Nephron (organoid): ENCODE results near the gene STRN4.

Experiments
- H3K27ac Mint-ChIP-seq, 3 experiments: 2 replicates each; pipeline ENCODE4 v1.8.0; 2020; ENCODE audit warnings: mixed read lengths in 3 of 3, mild to moderate bottlenecking in 2 of 3, moderate library complexity in 1 of 3
- H3K27me3 Mint-ChIP-seq: 2 replicates; pipeline ENCODE4 v1.8.0; 2021; ENCODE audit warnings: low read depth, mild to moderate bottlenecking, moderate library complexity, mixed read lengths
- H3K36me3 Mint-ChIP-seq: 2 replicates; pipeline ENCODE4 v1.8.0; 2020; ENCODE audit warnings: low read depth, mixed read lengths
- H3K4me1 Mint-ChIP-seq: 2 replicates; pipeline ENCODE4 v1.8.0; 2020; ENCODE audit warnings: mixed read lengths
- H3K4me3 Mint-ChIP-seq, 3 experiments: 2 replicates each; pipeline ENCODE4 v1.8.0; 2020; ENCODE audit warnings: mild to moderate bottlenecking in 3 of 3, mixed read lengths in 3 of 3, moderate library complexity in 2 of 3
- H3K9me3 Mint-ChIP-seq: 2 replicates; pipeline ENCODE4 v1.8.0; 2020; ENCODE audit warnings: mixed read lengths
- TF ChIP-seq, protein P1 (sequence below), 3 experiments: fragments of 200-600 bp; sonication (generic); IDR thresholded peaks; one replicate each; pipeline ENCODE4 v1.5.0; 2021; ENCODE audit warnings: antibody characterized with exemption in 3 of 3; ENCODE audit not compliant: unreplicated experiment in 3 of 3

Gene STRN4

DNA sequence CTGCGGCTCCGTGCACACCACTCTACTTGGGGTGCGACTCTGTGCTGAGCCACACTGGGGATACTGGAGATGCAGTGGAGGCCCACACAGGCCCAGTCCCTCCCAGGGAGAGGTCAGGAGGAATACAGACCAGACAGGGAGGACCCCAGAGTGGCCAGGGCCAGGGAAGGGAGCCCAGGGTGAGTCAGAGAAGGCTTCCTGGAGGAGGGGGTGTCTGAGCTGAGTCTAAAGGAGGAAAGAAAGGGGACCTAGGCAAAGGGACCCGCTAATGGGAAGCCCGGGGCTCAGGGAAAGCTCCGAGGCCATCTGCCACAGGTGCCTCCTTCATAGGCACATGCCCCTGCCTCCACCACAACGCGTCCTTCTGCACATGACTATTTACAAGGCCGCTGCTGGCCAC, 16.1 kb downstream of the STRN4 start:
- Mint-ChIP-seq H3K4me3 (no peak overlapping the region), H3K27ac (no peak overlapping the region), H3K27me3 (no peaks in the 10 kb centered on the region), H3K36me3 (peaks cover 54% of the 10 kb centered on the region), H3K9me3 (no peaks in the 10 kb centered on the region), H3K4me1 (peaks cover 33% of the 10 kb centered on the region)
- TF ChIP-seq, protein P1, sequence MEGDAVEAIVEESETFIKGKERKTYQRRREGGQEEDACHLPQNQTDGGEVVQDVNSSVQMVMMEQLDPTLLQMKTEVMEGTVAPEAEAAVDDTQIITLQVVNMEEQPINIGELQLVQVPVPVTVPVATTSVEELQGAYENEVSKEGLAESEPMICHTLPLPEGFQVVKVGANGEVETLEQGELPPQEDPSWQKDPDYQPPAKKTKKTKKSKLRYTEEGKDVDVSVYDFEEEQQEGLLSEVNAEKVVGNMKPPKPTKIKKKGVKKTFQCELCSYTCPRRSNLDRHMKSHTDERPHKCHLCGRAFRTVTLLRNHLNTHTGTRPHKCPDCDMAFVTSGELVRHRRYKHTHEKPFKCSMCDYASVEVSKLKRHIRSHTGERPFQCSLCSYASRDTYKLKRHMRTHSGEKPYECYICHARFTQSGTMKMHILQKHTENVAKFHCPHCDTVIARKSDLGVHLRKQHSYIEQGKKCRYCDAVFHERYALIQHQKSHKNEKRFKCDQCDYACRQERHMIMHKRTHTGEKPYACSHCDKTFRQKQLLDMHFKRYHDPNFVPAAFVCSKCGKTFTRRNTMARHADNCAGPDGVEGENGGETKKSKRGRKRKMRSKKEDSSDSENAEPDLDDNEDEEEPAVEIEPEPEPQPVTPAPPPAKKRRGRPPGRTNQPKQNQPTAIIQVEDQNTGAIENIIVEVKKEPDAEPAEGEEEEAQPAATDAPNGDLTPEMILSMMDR (IDR thresholded peaks at IDR 0.05; ENCODE audit: unreplicated experiment in 3 of 3) = no peak

GRCh38 chr19:46729696-46730095, 16.6 kb downstream of the STRN4 start:
- Mint-ChIP-seq H3K36me3 (peaks cover 54% of the 10 kb centered on the region), H3K9me3 (no peaks in the 10 kb centered on the region), H3K4me3 (no peak overlapping the region), H3K4me1 (peaks cover 33% of the 10 kb centered on the region), H3K27me3 (no peaks in the 10 kb centered on the region), H3K27ac (no peak overlapping the region)
- TF ChIP-seq, protein P1 (IDR thresholded peaks at IDR 0.05; ENCODE audit: unreplicated experiment in 3 of 3) = no peak

GRCh38 chr19:46728693-46729339, 17.4 kb downstream of the STRN4 start:
- no peaks in the 10 kb centered on the region for H3K9me3 Mint-ChIP-seq
- H3K4me3 Mint-ChIP-seq = peak overlapping the region in 1 of 3 experiments; percentile 17
- H3K36me3 Mint-ChIP-seq = peaks cover 52% of the 10 kb centered on the region
- TF ChIP-seq, protein P1 (IDR thresholded peaks at IDR 0.05; ENCODE audit: unreplicated experiment in 3 of 3) = peak; percentile 87 to 89 (median 87)
- H3K4me1 Mint-ChIP-seq = peaks cover 33% of the 10 kb centered on the region
- peak overlapping the region; percentile 66 to 83 (median 77) for H3K27ac Mint-ChIP-seq
- H3K27me3 Mint-ChIP-seq = no peaks in the 10 kb centered on the region

DNA sequence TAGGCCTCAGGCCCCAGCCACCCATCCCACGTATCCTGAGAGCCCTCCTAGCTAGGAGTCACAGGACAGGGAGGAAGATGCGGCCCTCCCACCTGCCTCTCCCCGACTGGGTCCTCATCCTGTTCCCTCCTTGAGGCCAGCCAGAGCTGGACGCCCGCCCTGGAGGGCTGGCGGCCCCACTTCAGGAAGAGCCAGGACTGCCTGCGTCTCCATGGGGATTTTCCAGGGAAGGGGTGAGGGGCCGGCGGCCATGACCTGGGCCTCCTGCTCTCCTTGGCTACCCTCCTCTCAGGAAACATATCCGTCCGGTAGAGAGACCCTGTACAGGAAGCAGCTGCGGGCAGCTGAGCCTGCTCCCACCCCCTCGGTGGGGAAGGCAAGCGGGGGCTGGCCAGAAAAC, 18.0 kb downstream of the STRN4 start:
- H3K36me3 Mint-ChIP-seq = peaks cover 51% of the 10 kb centered on the region
- H3K4me3 Mint-ChIP-seq = no peak overlapping the region
- peaks cover 33% of the 10 kb centered on the region for H3K4me1 Mint-ChIP-seq
- no peaks in the 10 kb centered on the region for H3K9me3 Mint-ChIP-seq
- no peaks in the 10 kb centered on the region for H3K27me3 Mint-ChIP-seq
- H3K27ac Mint-ChIP-seq = peak overlapping the region; percentile 66 to 83 (median 77)
- TF ChIP-seq, protein P1 (IDR thresholded peaks at IDR 0.05; ENCODE audit: unreplicated experiment in 3 of 3) = no peak

DNA sequence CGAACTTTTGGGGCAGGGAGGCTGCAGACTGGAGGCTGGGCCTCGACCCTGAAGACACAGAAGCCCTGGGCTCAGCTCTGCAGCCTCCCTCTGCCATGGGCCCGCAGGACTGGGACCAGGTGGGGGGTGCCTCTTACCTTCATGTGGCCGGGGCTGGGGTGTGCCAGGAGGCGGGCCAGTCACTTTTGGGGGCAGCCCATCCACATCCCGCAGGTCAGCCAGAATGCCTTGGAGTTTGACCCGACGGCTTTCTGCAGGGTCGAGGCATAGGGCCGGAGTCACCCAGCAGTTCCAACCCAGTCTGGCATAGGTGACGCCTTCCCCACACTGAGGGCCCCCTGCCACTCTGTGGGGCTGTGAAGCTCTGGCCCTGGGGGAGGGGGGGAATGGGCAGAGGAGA, 18.5 kb downstream of the STRN4 start:
- peaks cover 33% of the 10 kb centered on the region for H3K4me1 Mint-ChIP-seq
- H3K4me3 Mint-ChIP-seq = peak overlapping the region in 2 of 3 experiments; percentile 36 to 57
- no peaks in the 10 kb centered on the region for H3K27me3 Mint-ChIP-seq
- H3K9me3 Mint-ChIP-seq = no peaks in the 10 kb centered on the region
- TF ChIP-seq, protein P1 (IDR thresholded peaks at IDR 0.05; ENCODE audit: unreplicated experiment in 3 of 3) = no peak
- peaks cover 51% of the 10 kb centered on the region for H3K36me3 Mint-ChIP-seq
- H3K27ac Mint-ChIP-seq = peak overlapping the region; percentile 76 to 90 (median 86)

DNA sequence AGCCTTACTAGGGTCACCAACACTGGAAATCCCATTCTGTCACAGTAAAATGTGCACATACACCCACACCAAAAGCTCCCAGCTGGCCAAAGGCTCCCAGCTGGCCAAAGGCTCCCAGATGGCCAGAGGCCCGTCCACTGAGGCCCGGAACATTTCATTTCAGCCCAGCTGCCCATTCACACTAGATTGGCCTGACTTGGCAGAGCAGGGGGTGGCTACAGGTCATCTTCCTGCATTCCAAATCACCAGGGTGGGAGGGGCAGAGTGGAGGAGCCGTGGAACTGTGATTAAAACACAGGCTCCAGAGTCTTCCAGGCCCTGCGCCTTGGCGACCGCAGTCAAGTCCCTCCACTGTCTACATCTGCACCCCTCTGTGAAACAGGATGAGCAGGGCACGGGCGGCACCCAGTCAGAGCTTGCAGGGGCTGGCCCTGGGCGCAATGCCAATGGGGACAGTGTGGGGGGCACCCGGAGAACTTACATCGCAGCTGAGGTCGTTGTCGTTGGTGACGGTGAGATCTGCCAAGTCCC, 19.2 kb downstream of the STRN4 start:
- Mint-ChIP-seq H3K4me1 (peaks cover 32% of the 10 kb centered on the region), H3K9me3 (no peaks in the 10 kb centered on the region), H3K36me3 (peaks cover 55% of the 10 kb centered on the region), H3K27ac (peak overlapping the region in 2 of 3 experiments; percentile 76 to 90), H3K4me3 (no peak overlapping the region), H3K27me3 (no peaks in the 10 kb centered on the region)
- TF ChIP-seq, protein P1 (IDR thresholded peaks at IDR 0.05; ENCODE audit: unreplicated experiment in 3 of 3) = no peak
